HG03575 (cell line): ENCODE measurements around the gene CATSPERD.

Experiments used
- ATAC-seq: cut with Tn5 transposase; IDR thresholded peaks from one replicate; pipeline ENCODE4 v1.9.1; 2021; ENCODE audit not compliant: unreplicated experiment, insufficient number of reproducible peaks, low FRiP score; ENCODE audit errors: extremely low read depth

CATSPERD gene, protein sequence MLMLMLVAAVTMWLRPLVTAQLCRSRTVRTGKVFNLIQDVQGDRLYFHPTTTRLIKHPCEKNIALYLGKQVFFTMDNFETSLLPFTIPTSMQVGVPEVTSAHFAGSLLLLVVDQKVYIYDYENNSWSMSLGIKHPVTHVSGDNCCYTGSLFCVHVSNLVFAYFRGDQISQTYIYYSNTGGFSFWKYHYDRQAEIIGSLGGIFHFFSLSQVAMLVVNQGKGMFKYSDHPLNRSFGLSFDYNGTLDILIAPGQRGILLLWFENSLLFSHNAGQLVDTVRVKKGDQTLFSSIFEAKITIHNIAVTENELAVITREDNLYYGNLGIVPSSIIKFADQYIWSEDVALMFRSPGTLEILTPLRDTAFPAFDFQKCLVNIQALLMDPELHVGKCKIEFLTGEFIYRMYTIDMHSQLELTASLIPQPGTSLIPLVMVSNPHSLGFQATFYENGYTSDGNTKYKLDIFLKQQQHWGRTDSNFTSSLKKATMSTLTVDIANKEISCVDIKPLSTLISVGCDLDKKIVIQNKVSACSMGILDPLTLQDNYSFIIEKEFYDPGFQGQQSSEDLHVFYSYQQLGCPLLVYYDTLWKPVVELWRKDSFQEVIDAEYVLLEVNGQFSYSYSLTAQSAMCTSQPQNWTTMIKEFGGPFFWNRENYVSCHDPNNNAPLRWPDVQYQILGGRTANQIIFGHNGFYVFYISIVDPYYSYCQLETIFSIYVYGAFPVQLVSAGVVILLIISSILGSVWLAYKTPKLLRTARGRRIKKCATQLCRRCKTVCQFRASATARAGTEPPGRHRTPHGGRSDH

GRCh38 chr19:5719961-5720790, at the start of gene CATSPERD, which contains the start of gene LONP1:
Gene CATSPERD, plus strand, starts transcription at chr19:5720637. Its CDS starts 101 bp downstream, at chr19:5720738.
Gene LONP1, minus strand, starts transcription at chr19:5720146. Its CDS starts 14 bp downstream, at chr19:5720132.
- peak; percentile 61 for ATAC-seq

- ATAC-seq: no peak
Observed at GRCh38 chr19:5671600-5671999, 48.8 kb upstream of the CATSPERD start.

- no peak for ATAC-seq
Observed at GRCh38 chr19:5672708-5673459, 47.6 kb upstream of the CATSPERD start.

DNA sequence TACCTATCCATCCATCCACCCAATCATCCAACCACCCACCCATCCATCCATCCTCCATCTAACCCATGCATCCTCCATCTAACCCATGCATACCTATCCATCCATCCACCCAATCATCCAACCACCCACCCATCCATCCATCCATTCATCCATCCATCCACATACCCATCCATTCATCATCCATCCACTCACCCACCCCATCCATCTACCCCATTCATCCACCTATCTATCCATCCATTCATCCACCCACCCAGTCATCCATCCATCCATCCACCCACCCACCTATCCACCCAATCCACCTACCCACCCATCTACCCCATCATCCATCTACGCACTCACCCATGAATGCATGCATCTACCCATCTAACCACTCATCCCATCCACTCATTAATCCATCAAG, 46.7 kb upstream of the CATSPERD start:
- no peak for ATAC-seq

GRCh38 chr19:5674714-5675113, 45.7 kb upstream of the CATSPERD start:
- ATAC-seq: no peak

- no peak for ATAC-seq
Observed at GRCh38 chr19:5676105-5676771, 44.2 kb upstream of the CATSPERD start.

DNA sequence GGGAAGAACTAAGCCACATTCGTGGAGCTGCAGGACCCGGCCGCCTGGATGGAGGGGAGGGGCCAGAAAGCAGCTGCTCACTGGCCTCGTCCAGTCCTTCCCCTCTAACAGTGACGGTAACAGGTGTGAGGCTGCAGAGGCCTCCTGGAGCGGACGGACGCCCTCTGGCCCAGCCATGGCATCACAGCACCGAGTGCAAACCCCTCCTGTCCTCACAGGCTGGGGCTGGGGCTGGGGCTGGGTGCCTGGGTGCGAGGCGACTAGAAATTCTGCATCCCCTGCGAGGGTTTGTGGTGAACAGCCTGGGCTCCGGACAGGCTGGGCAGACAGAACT, 43.7 kb upstream of the CATSPERD start:
- no peak for ATAC-seq

DNA sequence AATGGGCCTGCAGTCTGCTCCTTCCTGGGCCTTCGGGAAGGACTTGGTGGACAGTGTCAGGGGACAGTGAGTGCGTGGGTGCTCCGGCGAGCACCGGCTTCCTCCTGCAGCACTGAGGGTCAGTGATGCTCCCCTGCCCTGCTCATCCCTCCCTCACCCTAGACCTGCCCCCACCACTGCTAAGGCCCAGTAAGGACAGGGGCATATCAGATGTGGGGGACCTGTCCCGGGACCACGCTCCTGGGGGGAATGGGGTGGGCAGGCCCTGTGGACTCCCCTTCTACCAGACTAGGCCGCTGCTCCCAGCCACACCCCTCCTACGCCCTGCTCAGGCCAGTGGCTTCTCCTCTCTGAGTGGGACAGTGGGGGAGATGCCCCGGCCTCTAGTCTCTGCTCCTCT, 43.3 kb upstream of the CATSPERD start:
- no peak for ATAC-seq

DNA sequence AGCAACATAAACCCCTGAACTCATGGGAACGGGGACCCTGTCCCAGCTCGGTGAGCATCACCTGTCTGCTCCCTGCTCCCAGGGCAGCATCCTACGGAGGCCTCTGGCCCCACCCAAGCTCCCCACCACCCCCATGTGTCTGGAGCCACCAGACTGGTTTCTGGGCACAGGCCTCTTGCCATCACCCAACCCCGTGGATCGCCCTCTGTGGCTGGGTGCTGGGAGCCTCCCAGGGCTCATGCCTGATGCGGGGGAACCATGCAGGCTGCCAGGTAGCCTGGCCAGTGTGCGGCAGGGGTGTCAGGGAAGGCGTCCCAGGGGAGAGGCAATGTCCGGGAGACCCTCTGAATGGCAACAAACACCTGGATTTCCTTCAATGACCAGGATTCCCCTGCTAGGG, 42.9 kb upstream of the CATSPERD start:
- ATAC-seq: no peak

DNA sequence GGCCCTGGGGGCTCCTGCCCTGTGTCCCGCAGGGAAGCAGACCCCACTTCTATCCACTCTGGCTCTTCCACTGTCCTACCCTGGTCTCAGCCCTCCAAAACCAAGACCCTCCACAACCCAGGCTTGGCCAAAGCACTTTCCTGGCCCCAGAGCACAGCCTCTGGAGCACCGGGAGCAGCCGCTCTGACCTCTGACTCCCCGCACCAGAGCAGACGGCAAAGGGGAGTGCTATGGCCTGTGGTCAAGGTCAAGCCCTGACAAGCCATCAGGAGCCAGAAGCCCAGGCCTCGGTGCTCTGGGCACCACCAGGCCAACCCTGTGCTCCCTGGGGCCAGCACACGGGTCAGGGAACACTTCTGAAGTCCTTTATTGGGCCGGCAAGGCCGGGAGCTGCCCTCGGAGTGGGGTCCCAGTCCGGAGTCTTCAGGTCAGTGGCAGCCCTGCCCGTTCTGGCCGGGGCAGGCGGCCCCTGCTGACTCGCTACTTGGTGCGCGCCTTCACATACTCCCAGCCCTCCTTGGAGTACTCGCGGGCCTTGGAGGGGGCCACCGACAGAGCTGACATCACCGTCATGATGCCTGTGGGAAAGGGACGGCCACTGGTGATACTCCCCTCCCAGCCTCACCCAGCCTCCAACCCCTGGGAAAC, 42.2 kb upstream of the CATSPERD start:
- ATAC-seq: no peak

- no peak for ATAC-seq
Observed at GRCh38 chr19:5679289-5680083, 41.0 kb upstream of the CATSPERD start.

DNA sequence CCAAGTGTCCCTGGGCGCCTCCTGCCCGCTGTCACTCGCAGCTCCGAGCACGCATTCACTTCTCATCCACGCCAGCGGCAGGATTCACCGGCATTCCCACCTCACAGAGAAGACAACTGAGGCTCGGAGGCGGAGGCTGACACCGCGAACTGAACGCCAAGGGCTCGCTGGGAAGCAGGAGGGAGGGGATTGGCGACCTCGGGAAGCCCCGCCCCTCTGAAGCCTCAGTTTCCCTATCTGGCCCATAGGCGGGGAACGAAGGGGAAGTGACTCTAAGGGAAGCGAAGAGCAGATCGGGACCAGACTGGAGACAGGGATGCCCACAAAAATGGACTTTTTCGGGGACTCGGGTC, 40.4 kb upstream of the CATSPERD start:
- ATAC-seq: peak; percentile 5

GRCh38 chr19:5680437-5681368, 39.7 kb upstream of the CATSPERD start, which contains the start of the genes HSD11B1L and MICOS13:
Gene HSD11B1L, plus strand, starts transcription at chr19:5681027. Its CDS starts 3,806 bp downstream, at chr19:5684833.
Gene MICOS13, minus strand, starts transcription at chr19:5680516. Its CDS starts 30 bp downstream, at chr19:5680486.
- peak; percentile 24 for ATAC-seq

GRCh38 chr19:5681391-5682106, 38.9 kb upstream of the CATSPERD start:
- no peak for ATAC-seq

DNA sequence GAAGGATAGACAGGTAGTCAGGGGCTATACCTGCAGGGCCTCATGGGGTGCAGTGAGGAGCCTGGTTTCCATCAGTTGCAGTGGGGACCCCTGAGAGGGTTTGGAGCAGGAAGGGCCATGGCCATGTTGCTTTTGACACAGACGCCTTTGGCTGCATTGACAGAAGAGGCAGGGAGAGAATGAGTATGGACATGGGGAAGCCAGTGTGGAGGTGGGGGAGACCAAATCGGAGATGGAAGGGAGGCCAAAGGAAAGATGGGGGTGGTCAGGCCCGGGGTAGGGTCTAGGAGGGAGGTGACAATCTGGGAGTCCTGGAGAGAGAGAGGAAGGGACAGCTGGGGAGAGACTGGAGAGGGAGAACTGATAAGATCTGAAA, 38.3 kb upstream of the CATSPERD start:
- ATAC-seq: no peak
